IMR-90 (cell line): ENCODE measurements around the gene NDUFAF2. TPM values are rescaled to one million over a fixed set of nuclear protein-coding genes. Genes with fewer than 3 reads are reported as not detected.

Experiments
- ATAC-seq: fragments of 200-7000 bp; cut with Tn5 transposase; 2 replicates; pipeline ENCODE4 v1.9.1; 2020; ENCODE audit warnings: low read depth, mild to moderate bottlenecking, moderate library complexity
- BruUV-seq: library from RNA; stranded (reverse); fragments of 400-500 nt; replicated peaks from 2 replicates; lab custom pipeline; 2021; lab: Mats Ljungman, UMichigan
- CTCF ChIA-PET: fragments of 300-600 bp; formaldehyde crosslinking; extraction: SDS; loops from one replicate; lab custom pipeline; 2021; ENCODE audit warnings: antibody characterized with exemption; lab: Yijun Ruan, JAX
- POLR2A ChIA-PET: fragments of 300-600 bp; sonication (Branson Sonifier 250); formaldehyde crosslinking; loops from one replicate; lab custom pipeline; 2022; ENCODE audit warnings: antibody characterized with exemption; ENCODE audit not compliant: unreplicated experiment; lab: Charles Lee
- DNase-seq: peaks from one replicate; pipeline ENCODE4 v3.0.0; 2013
- H2AFZ ChIP-seq: replicated peaks from 2 replicates; pipeline ENCODE3; 2013; ENCODE audit warnings: low read length, mild to moderate bottlenecking; ENCODE audit not compliant: poor library complexity
- H2AK5ac ChIP-seq: 2 replicates; pipeline ENCODE4 v1.6.1; 2013; ENCODE audit warnings: low read depth, low read length, inconsistent platforms
- H2AK9ac ChIP-seq: replicated peaks from 2 replicates; pipeline ENCODE3; 2013; ENCODE audit warnings: mild to moderate bottlenecking, low read depth, low read length, moderate library complexity; ENCODE audit not compliant: poor library complexity
- H2BK120ac ChIP-seq: 2 replicates; pipeline ENCODE4 v1.6.1; 2013; ENCODE audit warnings: low read depth, low read length, inconsistent platforms
- H2BK15ac ChIP-seq: 3 replicates; pipeline ENCODE4 v1.6.1; 2013; ENCODE audit warnings: low read depth, low read length, inconsistent platforms
- H2BK20ac ChIP-seq: 2 replicates; pipeline ENCODE4 v1.6.1; 2013; ENCODE audit warnings: low read depth, mild to moderate bottlenecking, inconsistent platforms, low read length, moderate library complexity
- H2BK5ac ChIP-seq: 2 replicates; pipeline ENCODE4 v1.6.1; 2013; ENCODE audit warnings: mild to moderate bottlenecking, low read depth, low read length, inconsistent platforms; ENCODE audit not compliant: poor library complexity, severe bottlenecking
- H3K14ac ChIP-seq: replicated peaks from 2 replicates; pipeline ENCODE4 v1.6.1; 2013; ENCODE audit warnings: low read depth, low read length, inconsistent platforms
- H3K18ac ChIP-seq: 2 replicates; pipeline ENCODE4 v1.6.1; 2013; ENCODE audit warnings: low read depth, low read length, control low read depth
- H3K23ac ChIP-seq: 2 replicates; pipeline ENCODE4 v1.6.1; 2013; ENCODE audit warnings: low read depth, low read length, inconsistent platforms
- H3K27ac ChIP-seq: 2 replicates; pipeline ENCODE4 v1.5.1; 2013; ENCODE audit warnings: mild to moderate bottlenecking, control low read depth, low read length; ENCODE audit not compliant: insufficient read depth
- H3K27me3 ChIP-seq: 2 replicates; pipeline ENCODE4 v1.6.1; 2013; ENCODE audit warnings: low read length; ENCODE audit not compliant: control insufficient read depth, insufficient read depth
- H3K36me3 ChIP-seq: 2 replicates; pipeline ENCODE4 v1.6.1; 2013; ENCODE audit warnings: low read length, mixed read lengths; ENCODE audit not compliant: control insufficient read depth, insufficient read depth
- H3K4ac ChIP-seq: 2 replicates; pipeline ENCODE4 v1.6.1; 2013; ENCODE audit warnings: low read depth, low read length, inconsistent platforms
- H3K4me1 ChIP-seq: 2 replicates; pipeline ENCODE4 v1.6.1; 2013; ENCODE audit warnings: low read length, mixed read lengths; ENCODE audit not compliant: control insufficient read depth, insufficient read depth
- H3K4me2 ChIP-seq: 2 replicates; pipeline ENCODE4 v1.6.1; 2013; ENCODE audit warnings: low read depth, mild to moderate bottlenecking, control low read depth, low read length, moderate library complexity
- H3K4me3 ChIP-seq: 2 replicates; pipeline ENCODE4 v1.5.1; 2013; ENCODE audit warnings: low read depth, mild to moderate bottlenecking, control low read depth, low read length, moderate library complexity; ENCODE audit not compliant: insufficient read depth
- H3K56ac ChIP-seq: 2 replicates; pipeline ENCODE4 v1.6.1; 2013; ENCODE audit warnings: low read length, inconsistent platforms; ENCODE audit not compliant: insufficient read depth; ENCODE audit errors: extremely low read depth
- H3K79me1 ChIP-seq, 2 experiments: 2 replicates each; pipeline ENCODE4 v1.6.1; 2013; ENCODE audit warnings: low read length in 2 of 2, inconsistent platforms in 1 of 2, low read depth in 1 of 2
- H3K9ac ChIP-seq: 2 replicates; pipeline ENCODE4 v1.6.1; 2013; ENCODE audit warnings: low read depth, low read length, control low read depth
- H3K9me1 ChIP-seq: 2 replicates; pipeline ENCODE4 v1.6.1; 2013; ENCODE audit warnings: low read length, inconsistent platforms; ENCODE audit not compliant: insufficient read depth
- H3K9me3 ChIP-seq: 2 replicates; pipeline ENCODE4 v1.6.1; 2013; ENCODE audit warnings: low read length; ENCODE audit not compliant: control insufficient read depth, insufficient read depth
- H4K20me1 ChIP-seq: 2 replicates; pipeline ENCODE4 v1.6.1; 2013; ENCODE audit warnings: low read length, inconsistent platforms; ENCODE audit not compliant: insufficient read depth
- H4K5ac ChIP-seq: 2 replicates; pipeline ENCODE4 v1.6.1; 2013; ENCODE audit warnings: mild to moderate bottlenecking, low read depth, low read length, control low read depth
- H4K8ac ChIP-seq, 2 experiments: 2 replicates each; pipeline ENCODE4 v1.6.1; 2013; ENCODE audit warnings: low read depth in 2 of 2, low read length in 2 of 2, control low read depth in 1 of 2, inconsistent platforms in 1 of 2
- H4K91ac ChIP-seq: 2 replicates; pipeline ENCODE4 v1.6.1; 2013; ENCODE audit warnings: low read depth, low read length, inconsistent platforms; ENCODE audit not compliant: insufficient read depth
- CTCF ChIP-seq: conservative IDR thresholded peaks from 2 replicates; pipeline ENCODE4 v1.5.1; 2012; ENCODE audit warnings: mild to moderate bottlenecking, low read depth, low read length, improper control_type of control experiment
- MAFK ChIP-seq: IDR thresholded peaks from 2 replicates; pipeline ENCODE4 v1.6.1; 2012; ENCODE audit warnings: low read depth, low read length, improper control_type of control experiment
- WGBS, 2 experiments: methylation state at CpG; one replicate each; pipeline versions ENCODE4 v1.1.5 to v1.1.7; 2013; ENCODE audit warnings: missing lambda C conversion rate in 2 of 2; ENCODE audit not compliant: insufficient read length in 1 of 2; ENCODE audit errors: extremely low coverage in 2 of 2; 5-methylcytosine and 5-hydroxymethylcytosine counted together
- dilution Hi-C: fragments of 300-500 bp; cut with HindIII; formaldehyde crosslinking; loops from one replicate; pipeline ENCODE4 v1.14.3; 2018; ENCODE audit warnings: low sequenced_read_pairs; ENCODE audit not compliant: unreplicated experiment
- in situ Hi-C: fragments of 300-500 bp; cut with MboI; formaldehyde crosslinking; loops from 3 replicates; pipeline ENCODE4 v1.14.3; 2019; ENCODE audit warnings: low sequenced_read_pairs, inconsistent platforms, mixed read lengths
- intact Hi-C: fragments of 100-400 bp; cut with micrococcal nuclease; formaldehyde crosslinking; loops from 2 replicates; pipeline ENCODE4 v1.10.0; 2022
- polyA plus RNA-seq, 3 experiments: library from polyadenylated mRNA; depleted of rRNA; stranded (reverse); fragments of >200 nt; gene quantifications; 2 replicates each; pipeline ENCODE4 v1.2.3, GENCODE V29; 2012; ENCODE audit warnings: low replicate concordance in 1 of 3
- total RNA-seq: library from RNA; depleted of rRNA; stranded (reverse); fragments of >200 nt; gene quantifications from 2 replicates; pipeline ENCODE4 v1.2.3, GENCODE V29; 2012

NDUFAF2 gene
- total and polyA plus RNA-seq, 2 of the 4 experiments (the other 2 are of a cell fraction), result 11.8 to 24.7 TPM

DNA sequence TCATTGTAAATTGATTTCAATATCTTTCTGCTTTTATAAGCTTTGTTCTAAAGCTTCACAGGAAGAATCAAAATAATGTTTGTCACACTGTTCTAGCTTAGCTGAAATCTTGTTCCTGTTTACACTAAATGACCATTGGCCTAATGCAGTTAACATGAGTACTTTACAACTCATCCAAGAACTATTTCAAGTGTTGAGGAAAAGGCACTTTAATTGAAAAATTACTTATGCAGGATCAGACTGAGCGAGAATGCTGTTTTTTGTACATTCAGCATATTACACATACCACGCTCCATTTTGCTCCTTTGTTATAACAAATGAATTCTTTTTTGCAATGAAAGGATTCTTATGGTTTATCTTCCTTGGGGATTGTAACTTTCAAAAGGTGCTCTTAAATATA, 239.7 kb downstream of the NDUFAF2 start:
- peak; percentile 57 for DNase-seq
- no peaks in the 10 kb centered on the region for H3K27me3 ChIP-seq
- no peak overlapping the region for H2AK5ac ChIP-seq
- peak; percentile 84 for ATAC-seq
- POLR2A ChIA-PET, result no interaction called here
- H3K9me1 ChIP-seq, result no peaks in the 10 kb centered on the region
- H3K4me2 ChIP-seq, result peak overlapping the region; percentile 56; the same call in 1 of the 2 replicates
- no TSS peak for BruUV-seq
- peak overlapping the region; percentile 45; the same call in 1 of the 2 replicates for H3K27ac ChIP-seq
- no peak overlapping the region for H3K4me3 ChIP-seq
- no peak overlapping the region for H2AFZ ChIP-seq
- H3K14ac ChIP-seq, result no peak overlapping the region
- no peaks in the 10 kb centered on the region for H3K9me3 ChIP-seq
- peak overlapping the region; percentile 90 for H2BK5ac ChIP-seq
- no peak overlapping the region for H2BK15ac ChIP-seq
- H2AK9ac ChIP-seq, result no peak overlapping the region
- H3K18ac ChIP-seq, result no peak overlapping the region
- CTCF ChIA-PET, result no interaction called here
- no peak overlapping the region for H3K9ac ChIP-seq
- H3K56ac ChIP-seq, result peak overlapping the region; percentile 22
- intact Hi-C loops (loop anchor here (5.0 kb wide), 2 partner anchors 118 to 148 kb away; partner anchors contain the start of gene ZSWIM6), dilution Hi-C loops (no loop called here), in situ Hi-C loops (no loop called here)
- no peak overlapping the region for H4K91ac ChIP-seq
- no peak overlapping the region for H2BK120ac ChIP-seq
- no peak overlapping the region for H4K5ac ChIP-seq
- H3K36me3 ChIP-seq, result no peaks in the 10 kb centered on the region
- no peaks in the 10 kb centered on the region for H3K79me1 ChIP-seq
- no peak overlapping the region for H3K4ac ChIP-seq
- peaks cover 6% of the 10 kb centered on the region for H3K4me1 ChIP-seq
- no CpG with 5 or more reads among the region's 2 CpGs for WGBS, 2 experiments
- H4K20me1 ChIP-seq, result no peaks in the 10 kb centered on the region
- H4K8ac ChIP-seq, result no peak overlapping the region; a peak in 1 of 4 replicates
- H2BK20ac ChIP-seq, result no peak overlapping the region
- H3K23ac ChIP-seq, result no peak overlapping the region
- peak; percentile 93 for TF ChIP-seq MAFK
- no peak for TF ChIP-seq CTCF
